ENCODE data around the gene MPP7. TPM values are rescaled to one million over a fixed set of nuclear protein-coding genes. Genes with fewer than 3 reads are reported as not detected.

Gene MPP7
- polyA plus RNA-seq, 1 donor (not counting 4 experiments of a cell fraction or from before 2014, with no cell fraction given), result 6.3 TPM

GRCh38 chr10:28266449-28267224 lies 36.2 kb downstream of the MPP7 start:
- no peak for TF ChIP-seq CTCF (optimal IDR thresholded peaks at IDR 0.05 in 1 of 3, IDR thresholded peaks at IDR 0.05 in 1 of 3, conservative IDR thresholded peaks at IDR 0.05 in 1 of 3; ENCODE audit: extremely low read depth in 1 of 3, insufficient read depth in 2 of 3, low read length in 3 of 3)
- TF ChIP-seq EZH2 (IDR thresholded peaks at IDR 0.05; ENCODE audit: low read length), result no peak
- H3K4me3 ChIP-seq (ENCODE audit: control insufficient read depth in 2 of 3, extremely low read depth in 1 of 3, insufficient read depth in 2 of 3, low read depth in 1 of 3, low read length in 3 of 3), result no peak overlapping the region
- dilution Hi-C loops (cut with MboI; ENCODE audit: extremely low pct_ligation_motif_present, low sequenced_read_pairs), result loop anchor here (25.0 kb wide), 1 partner anchor 121 kb away; no protein-coding TSS in a partner anchor

GRCh38 chr10:28263136-28263857 lies 39.6 kb downstream of the MPP7 start:
- TF ChIP-seq EZH2 (IDR thresholded peaks at IDR 0.05; ENCODE audit: low read length) (no peak), CTCF (optimal IDR thresholded peaks at IDR 0.05 in 1 of 3, IDR thresholded peaks at IDR 0.05 in 1 of 3, conservative IDR thresholded peaks at IDR 0.05 in 1 of 3; ENCODE audit: extremely low read depth in 1 of 3, insufficient read depth in 2 of 3, low read length in 3 of 3) (no peak)
- Histone ChIP-seq H3K9ac (ENCODE audit: control insufficient read depth, extremely low read depth, insufficient read depth, low read length) (no peak overlapping the region), H3K27me3 (ENCODE audit: control insufficient read depth, extremely low read depth, insufficient read depth, low read length) (no peaks in the 10 kb centered on the region), H3K4me1 (ENCODE audit: control insufficient read depth, extremely low read depth, insufficient read depth, low read length) (peaks cover 5% of the 10 kb centered on the region), H4K20me1 (ENCODE audit: control insufficient read depth, extremely low read depth, insufficient read depth, low read length) (no peaks in the 10 kb centered on the region), H3K27ac (ENCODE audit: control insufficient read depth, insufficient read depth, low read length) (no peak overlapping the region), H3K36me3 (ENCODE audit: control insufficient read depth in 2 of 2, extremely low read depth in 1 of 2, insufficient read depth in 2 of 2, low read length in 2 of 2) (no peaks in the 10 kb centered on the region), H3K4me3 (ENCODE audit: control insufficient read depth in 2 of 3, extremely low read depth in 1 of 3, insufficient read depth in 2 of 3, low read depth in 1 of 3, low read length in 3 of 3) (no peak overlapping the region), H3K4me2 (ENCODE audit: control insufficient read depth, extremely low read depth, insufficient read depth, low read depth, low read length) (peak overlapping the region; percentile 44), H2AFZ (ENCODE audit: control insufficient read depth, low read length) (peak overlapping the region; percentile 63), H3K9me3 (ENCODE audit: control insufficient read depth, low read depth, low read length) (no peaks in the 10 kb centered on the region), H3K79me2 (ENCODE audit: control insufficient read depth, insufficient read depth, low read length) (no peaks in the 10 kb centered on the region), H3K9me1 (ENCODE audit: control insufficient read depth, extremely low read depth, insufficient read depth, low read length) (no peaks in the 10 kb centered on the region)
- DNase-seq (ENCODE audit: low read depth, low spot score) (no peak), FAIRE-seq (peak; percentile 34)
- dilution Hi-C loops (cut with MboI; ENCODE audit: extremely low pct_ligation_motif_present, low sequenced_read_pairs), result loop anchor here (25.0 kb wide), 1 partner anchor 124 kb away; no protein-coding TSS in a partner anchor

More at GRCh38 chr10:28266449-28267224, 36.2 kb downstream of the MPP7 start:
- Histone ChIP-seq H3K4me1 (ENCODE audit: control insufficient read depth, extremely low read depth, insufficient read depth, low read length) (peaks cover 7% of the 10 kb centered on the region), H4K20me1 (ENCODE audit: control insufficient read depth, extremely low read depth, insufficient read depth, low read length) (no peaks in the 10 kb centered on the region), H3K27me3 (ENCODE audit: control insufficient read depth, extremely low read depth, insufficient read depth, low read length) (no peaks in the 10 kb centered on the region), H3K9ac (ENCODE audit: control insufficient read depth, extremely low read depth, insufficient read depth, low read length) (no peak overlapping the region), H3K9me1 (ENCODE audit: control insufficient read depth, extremely low read depth, insufficient read depth, low read length) (no peaks in the 10 kb centered on the region), H3K27ac (ENCODE audit: control insufficient read depth, insufficient read depth, low read length) (no peak overlapping the region), H3K4me2 (ENCODE audit: control insufficient read depth, extremely low read depth, insufficient read depth, low read depth, low read length) (no peak overlapping the region), H3K79me2 (ENCODE audit: control insufficient read depth, insufficient read depth, low read length) (no peaks in the 10 kb centered on the region), H3K36me3 (ENCODE audit: control insufficient read depth in 2 of 2, extremely low read depth in 1 of 2, insufficient read depth in 2 of 2, low read length in 2 of 2) (no peaks in the 10 kb centered on the region), H2AFZ (ENCODE audit: control insufficient read depth, low read length) (no peak overlapping the region), H3K9me3 (ENCODE audit: control insufficient read depth, low read depth, low read length) (no peaks in the 10 kb centered on the region)
- DNase-seq (ENCODE audit: low read depth, low spot score), result no peak
- FAIRE-seq, result no peak

Data from keratinocyte (primary cell).